T-helper 1 cell (primary cell): ENCODE data around the gene FBXO4.
"Not testable (repeated sequence)": the region's sequence is repeated elsewhere in the genome, so short reads cannot be mapped to it uniquely, and the experiment has no call there.

Experiments used
- DNase-seq, 5 donors: peaks; one replicate each; pipeline ENCODE4 v3.0.0-alpha.2; 2012 to 2020

The FBXO4 gene

DNA sequence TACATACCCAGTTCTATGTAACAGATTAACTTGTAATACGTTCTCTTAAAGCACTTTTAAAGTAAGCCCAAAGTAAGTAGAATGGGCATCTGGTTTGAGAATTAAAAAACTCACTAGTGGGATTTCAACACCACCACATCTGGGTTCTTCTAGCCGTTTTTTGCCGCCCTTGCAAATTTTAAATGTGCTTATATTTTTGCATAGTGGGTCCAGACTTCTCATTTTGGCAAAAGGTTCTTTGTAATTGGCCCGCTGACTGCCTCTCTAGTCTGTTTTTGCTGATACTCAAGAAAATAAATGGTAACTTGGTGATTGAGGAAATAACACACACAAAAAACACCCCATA lies 582 bp upstream of the FBXO4 start:
- no peak for DNase-seq

DNA sequence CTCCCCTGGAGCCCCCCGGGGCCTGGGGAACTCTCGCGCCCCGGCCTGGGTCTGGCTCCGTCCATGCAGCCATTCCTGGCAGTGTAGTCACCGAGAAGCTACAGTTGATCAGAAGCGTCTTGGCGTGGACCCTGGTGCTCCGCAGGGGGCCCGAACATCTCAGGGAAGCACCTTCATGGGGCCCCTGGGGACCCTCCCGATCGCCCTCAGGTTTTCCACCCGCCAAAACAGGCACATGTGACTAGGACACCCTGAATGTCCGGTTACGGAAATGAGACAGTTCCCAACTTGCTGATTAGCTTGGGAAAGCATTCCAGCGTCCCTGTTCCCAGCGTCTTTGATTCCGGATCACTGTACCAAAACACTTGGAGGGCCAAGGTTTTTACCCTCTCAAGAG lies 472 bp downstream of the FBXO4 start:
- peak in 3 of 5 donors; percentile 9 to 30 (median 11) for DNase-seq

DNA sequence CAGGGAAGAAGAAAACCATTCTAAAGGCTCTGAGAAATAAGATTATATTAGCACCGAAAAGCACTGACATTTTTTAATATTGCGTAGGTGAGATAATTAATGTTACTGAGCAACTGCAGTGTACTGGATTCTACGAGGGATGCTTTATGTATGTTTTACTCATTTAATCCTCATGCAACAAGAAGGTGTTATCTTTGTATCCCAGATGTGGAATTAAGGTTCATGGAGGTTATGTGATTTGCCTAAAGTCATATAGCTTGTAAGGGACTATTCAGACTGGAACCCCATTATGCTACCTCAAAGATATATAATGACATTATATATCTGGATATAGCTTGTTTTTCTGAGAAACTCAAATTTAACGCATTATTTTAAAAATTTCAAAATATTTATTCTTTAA lies 2.5 kb downstream of the FBXO4 start:
- DNase-seq = no peak

DNA sequence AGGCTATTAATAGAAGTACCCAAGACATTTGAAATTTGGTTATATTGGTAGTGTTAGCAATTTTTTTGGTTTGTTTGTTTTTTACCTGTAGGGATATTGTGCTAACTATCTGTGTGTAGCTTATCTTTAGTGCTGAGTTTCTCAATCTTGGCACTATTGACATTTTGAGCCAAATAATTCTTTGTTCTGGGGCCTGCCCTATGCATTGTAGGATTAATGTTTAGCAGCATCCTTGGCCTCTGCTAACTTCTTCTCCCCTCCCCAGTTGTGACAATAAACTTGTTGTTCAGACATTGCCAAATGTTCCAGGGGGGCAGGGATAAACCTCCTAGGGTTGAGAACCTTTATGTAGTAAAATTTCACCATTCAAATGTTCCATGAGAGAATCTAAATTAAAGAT lies 4.0 kb downstream of the FBXO4 start:
- no peak for DNase-seq

DNA sequence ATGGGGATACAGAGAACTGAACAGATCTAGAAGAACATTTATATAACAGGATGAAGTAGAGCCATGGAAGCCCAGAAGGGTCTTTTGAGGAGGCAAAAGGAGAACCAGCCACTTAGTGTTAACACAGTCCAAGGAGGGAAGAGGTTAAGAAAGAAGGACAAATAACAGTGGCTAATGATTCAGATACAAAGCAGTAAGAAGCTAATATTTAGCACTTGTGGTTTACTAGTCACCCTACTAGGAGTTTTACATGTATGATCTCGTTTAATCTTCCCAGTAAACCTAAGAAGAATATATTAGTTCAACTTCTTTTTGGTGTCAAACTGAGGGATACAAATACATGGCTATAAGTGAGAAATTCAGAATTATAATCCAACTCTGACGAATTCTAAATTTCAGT lies 7.7 kb downstream of the FBXO4 start:
- no peak for DNase-seq

DNA sequence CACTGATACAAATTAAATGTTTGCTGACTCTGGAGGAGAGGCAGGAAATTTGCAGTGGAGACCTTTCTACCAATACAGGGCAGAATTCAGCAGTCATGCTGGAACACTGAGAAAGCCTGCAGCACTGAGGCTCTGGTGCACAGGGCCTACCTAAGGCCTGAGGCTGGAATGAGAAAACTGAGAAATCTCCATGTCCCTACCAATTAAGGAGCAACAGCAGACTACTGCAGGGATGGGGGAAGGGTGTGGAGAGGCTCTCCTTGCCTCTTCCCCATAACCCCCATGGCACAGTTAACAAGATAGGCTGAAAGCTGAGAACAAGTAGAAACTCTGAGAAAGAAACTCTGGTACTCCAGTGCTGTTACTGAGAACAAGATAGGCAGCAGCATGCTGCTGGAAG lies 10.5 kb downstream of the FBXO4 start:
- no peak for DNase-seq

DNA sequence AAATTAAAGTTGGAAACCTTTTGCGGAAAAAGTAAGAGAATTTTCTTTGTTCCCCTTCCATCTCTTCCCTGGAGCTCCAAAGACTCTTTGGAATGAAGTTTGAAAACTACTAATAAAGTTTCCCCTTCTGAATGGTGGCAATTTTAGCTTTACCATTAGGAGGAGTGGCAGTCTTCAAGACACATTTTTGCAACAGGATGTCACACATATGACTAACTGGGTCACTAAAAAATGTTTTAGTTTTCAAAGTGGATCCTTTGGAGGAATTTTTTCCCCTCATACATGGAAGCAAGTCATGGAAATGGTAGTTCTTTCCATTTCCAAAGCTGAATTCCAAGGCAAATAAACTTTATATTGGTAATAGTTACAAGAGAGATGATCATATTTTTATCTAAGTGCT lies 15.6 kb downstream of the FBXO4 start:
- DNase-seq = no peak

DNA sequence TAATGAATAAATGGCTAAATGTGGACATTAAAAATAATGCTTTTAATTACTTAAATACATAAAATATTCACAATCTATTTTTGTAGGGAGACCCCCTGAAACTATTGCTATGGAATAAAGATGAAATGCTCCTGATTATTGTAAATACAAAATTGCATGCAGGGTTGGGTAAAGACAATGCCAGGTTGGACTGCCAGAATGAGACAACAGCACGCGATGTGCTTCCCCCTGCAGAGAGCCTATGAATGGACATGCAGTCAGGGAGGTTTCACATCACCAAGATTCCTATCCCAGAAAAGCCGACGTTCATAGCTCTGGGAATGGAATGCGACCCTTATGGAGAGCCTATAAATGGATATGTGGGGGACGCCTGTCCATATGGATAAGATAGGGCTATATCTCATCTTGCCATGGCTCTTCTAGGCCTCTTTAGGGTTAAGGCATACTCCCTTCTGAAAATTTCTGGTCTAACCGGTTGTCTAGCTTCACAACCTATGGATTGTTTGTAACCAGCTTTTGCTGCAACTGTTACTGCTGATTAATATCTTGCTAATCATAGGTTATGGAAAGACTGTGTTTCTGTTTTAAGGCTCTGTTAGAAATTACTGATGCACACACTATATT lies 20.4 kb downstream of the FBXO4 start:
- DNase-seq = not testable (repeated sequence)

DNA sequence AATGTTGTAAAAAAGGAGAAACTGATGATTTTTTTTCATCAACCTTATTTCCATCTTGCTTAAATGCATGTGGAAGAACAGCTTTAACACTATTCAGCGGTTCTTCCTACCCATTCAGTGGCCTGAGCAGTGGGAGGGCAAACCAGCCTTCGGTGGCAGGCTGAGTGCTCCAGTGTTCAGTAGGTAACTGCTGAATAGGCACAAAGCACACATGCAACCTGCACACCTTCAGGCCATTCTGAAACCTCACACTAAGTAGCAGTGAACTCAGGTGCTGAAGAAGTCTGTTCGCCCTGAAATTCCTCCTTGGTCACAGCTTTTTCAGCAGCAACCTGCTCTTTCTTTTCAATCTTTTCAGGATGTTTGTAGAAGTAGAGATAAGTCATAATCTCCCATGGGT lies 26.1 kb downstream of the FBXO4 start:
- no peak for DNase-seq

DNA sequence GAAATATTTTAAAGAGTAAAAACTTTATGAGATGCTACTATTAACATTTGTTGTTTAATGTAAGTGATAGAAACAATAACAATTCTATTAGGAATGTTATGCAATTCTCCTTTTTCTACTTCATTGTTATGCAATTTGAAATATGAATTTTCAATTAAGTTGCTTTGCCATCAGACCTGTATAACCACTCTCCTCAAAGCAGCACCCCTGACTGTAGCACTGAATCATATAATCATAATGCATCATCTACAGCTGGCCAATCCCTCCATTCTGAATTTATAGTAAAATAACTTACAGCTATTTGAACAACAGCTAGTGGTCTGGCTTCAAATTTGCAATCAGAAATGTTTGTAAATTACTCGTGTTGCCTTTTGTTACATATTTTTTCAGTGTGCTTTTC lies 29.2 kb downstream of the FBXO4 start:
- DNase-seq = no peak

DNA sequence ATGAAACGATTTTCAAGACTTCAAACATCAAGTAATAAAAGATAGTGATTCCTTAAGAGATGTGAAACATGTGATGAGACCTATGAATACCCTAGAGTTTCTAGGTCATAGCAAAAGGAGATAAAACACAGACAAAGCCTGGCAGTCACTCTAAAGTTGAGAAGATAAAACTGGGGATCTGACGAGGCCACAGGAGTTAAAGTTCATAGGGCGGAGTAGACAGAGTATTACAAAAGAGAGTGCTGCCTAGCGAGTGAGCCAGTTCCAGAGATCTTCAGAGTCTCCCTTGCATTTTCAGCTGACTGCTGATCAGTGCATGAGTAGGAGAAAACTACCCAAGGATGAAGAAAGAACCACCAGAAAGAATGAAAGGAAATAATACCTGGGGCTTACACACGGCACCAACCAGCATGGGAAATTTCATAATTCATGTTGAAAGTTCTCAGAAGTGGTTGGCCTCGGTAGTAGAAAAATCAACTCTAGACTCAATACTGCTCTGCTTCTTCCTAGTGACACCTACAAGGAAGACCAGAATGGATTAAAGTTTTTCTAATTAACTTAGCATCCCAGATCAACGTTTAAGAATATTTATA lies 30.4 kb downstream of the FBXO4 start:
- DNase-seq = no peak

DNA sequence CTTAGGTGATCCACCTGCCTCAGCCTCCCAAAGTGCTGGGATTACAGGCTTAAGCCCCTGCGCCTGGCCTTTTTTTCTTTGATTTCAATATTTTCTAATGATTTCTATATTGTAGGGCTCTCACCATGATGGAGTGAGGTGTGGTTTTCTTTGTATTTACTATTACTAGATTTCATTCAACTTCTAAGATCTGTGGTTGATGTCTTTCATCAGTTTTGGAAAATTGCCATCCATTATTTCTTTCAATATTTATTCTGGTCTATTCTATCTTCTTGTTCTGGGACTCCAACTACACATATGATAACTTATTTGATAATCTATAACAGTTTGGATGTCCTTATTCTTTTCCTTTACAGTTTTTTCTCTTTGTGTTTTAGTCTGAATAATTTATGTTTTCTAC lies 31.9 kb downstream of the FBXO4 start:
- no peak for DNase-seq

DNA sequence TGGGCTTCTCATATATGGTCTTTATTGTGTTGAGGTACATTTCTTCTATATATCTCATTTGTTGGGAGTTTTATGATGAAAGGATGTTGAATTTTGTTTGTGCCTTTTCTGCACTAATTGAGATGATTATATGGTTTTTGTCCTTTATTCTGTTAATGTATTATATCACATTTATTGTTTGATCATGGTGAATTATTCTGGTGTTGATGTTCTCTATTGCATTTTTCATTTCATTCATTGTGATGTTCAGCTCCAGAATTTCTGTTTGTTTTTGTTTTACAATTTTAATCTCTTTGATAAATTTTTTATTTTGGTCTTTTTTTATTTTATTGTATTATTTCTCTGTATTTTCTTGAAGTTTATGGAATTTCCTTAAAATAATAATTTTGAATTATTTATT lies 35.4 kb downstream of the FBXO4 start:
- no peak for DNase-seq

DNA sequence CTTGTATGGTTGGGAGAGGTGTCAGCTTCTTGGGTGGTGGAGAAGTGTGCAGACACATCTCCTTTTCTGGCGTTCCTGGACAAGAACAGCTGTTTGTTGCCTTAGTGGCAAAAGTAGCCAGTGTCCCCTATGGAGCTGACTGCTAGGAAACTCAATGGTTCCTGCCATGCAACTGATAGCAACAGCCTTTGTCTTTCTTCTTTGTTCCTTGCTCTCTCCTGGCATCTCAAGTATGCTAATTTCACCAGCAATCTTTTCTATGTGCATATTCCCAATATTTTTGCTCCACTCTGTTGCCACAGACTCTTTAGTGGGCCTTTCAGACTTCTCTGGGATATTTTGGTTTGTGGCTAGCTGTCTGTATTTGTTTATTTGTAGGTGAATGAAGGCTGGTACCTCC lies 36.7 kb downstream of the FBXO4 start:
- no peak for DNase-seq

DNA sequence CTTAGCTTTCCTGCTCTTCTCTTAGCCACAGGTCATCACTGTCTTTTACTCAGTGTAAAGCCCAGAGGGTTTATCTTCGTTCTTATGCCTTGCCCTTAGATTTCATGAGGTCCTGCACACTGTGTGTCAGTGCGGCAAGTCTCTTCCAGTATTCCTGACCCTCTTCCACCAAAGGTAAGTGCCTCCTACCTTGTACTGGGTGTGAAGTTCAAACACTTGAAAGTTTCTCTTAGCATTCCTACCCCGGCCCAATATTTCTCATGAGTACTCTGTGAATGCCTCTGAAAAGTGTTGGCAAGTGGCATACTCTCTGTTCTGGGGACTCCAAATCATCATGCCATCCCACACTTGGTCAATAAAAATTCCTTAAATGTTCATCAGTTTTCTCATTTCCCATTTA lies 37.4 kb downstream of the FBXO4 start:
- DNase-seq = no peak

DNA sequence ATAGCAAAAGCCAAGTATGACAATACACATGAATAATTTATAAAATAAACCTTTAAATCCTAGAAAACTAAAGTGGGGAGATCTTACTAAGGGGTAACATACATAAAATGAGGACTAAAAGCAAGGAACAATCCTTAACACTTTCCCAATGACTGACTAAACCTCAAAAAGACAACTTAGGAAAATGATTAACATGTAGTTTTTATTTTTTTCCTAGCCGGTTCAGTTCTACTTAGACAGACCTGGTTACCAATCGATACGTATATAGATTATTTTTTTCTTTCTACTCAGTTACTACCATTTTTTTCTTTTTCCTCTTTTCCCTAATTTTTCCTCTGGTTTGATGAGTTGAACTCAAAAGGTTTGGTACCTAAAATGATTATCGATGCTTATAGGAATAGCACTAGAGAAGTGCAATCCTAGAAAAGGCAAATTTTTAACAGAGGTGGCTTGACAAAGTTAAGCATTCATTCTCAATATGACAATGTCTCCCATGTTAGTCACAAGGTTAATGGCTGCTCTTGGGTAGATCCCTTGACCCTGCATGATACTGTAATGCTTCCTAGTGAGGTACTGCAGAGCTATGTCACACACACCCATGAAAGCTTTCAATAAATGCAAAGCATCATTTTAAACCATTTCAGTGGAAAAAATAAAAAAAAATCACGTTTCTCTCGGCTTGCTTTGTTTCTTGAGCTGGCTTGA lies 41.5 kb downstream of the FBXO4 start:
- DNase-seq = no peak

DNA sequence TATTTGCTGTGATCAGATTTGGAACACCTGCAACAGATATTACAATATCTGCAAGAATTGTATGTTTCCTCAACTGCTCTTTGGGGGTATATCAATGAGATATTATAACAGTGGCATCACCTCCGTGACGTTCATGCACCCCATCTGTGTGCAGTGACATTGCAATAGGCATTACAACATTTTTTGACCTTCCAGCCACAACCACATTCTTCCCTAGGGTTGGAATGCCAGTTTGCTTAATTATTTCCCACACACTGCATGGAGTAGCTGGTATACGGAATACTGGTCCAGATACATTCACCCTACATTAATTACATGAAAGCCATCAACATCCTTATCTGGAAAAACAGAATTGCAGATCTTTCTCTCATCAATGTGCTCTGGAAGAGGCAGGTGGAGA lies 42.3 kb downstream of the FBXO4 start:
- no peak for DNase-seq

DNA sequence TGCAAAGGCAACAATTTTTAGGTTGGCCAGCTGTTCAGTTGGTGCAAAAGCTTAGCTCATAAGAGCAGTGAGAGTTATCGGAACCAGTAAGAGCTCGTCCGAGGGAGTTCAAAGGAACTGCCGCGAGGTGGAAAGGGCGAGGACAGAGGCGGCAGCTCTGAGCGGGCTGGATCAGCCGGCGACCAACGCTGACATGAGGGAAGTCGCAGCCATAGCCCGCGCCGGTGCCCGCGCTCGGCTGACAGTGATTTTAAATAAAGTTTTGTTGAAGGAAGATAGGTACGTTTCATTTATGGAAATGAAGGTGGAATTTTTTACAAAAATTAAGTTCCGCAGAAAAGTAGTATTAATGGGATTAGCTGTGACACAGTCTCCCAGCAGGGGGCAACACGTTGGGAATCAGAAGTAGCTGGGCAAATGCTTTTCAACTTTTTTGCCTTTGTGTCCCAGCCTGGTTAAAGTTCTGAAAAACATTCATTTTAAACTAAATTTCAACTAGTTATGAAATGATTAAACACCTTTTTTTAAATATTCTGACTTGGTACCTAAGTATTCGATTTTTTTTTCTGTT lies 43.2 kb downstream of the FBXO4 start:
- no peak for DNase-seq

DNA sequence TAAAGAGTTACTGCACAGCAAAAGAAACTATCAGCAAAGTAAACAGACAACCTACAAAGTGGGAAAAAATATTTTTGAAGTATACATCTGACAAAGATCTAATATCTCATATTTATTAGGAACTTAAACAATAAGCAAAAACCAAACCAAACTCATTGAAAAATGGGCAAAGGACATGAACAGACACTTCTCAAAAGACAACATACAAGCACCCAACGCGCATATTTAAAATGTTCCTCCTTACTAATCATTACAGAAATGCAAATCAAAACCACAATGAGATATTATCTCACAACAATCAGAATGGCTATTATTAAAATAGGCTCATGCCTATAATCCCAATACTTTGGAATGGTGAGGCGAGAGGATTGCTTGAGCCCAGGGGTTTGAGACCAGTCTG lies 48.0 kb downstream of the FBXO4 start:
- no peak for DNase-seq

DNA sequence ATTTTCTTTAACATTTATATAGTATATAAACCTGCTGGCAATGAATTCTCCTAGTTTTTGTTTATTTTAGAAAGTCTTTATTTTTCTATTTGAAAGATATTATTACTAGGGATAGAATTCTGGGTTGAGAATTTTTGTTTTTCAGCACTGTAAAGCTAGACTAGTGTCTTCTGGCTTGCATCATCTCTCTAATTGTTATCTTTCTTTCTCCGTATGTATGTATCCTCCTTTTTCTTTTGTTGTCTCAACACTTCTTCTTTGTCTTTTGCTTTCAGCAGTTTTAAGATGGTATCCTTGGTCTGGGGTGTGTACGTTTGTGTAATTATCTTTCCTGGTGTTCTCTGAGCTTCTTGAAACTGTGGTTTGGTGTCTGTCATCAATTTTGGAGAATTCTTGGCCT lies 48.8 kb downstream of the FBXO4 start:
- DNase-seq = no peak

DNA sequence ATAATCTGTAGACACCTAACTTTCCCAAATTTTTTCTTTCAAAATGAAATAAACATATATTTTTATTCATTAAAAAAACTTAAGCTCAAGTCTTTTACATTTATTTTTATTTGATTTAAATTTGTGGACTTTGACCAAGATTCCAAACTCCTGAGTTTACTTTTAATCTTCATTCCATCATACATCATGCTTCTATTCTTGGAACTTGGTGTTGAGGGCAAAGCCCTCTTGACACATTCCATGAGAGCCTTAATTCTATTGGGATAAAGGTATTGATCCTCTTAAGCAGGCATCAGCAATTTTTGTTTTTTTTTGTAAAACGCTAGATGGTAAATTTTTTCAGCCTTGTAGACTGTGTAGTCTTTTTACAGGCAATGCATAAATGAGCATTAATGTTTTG lies 53.6 kb downstream of the FBXO4 start:
- no peak for DNase-seq

DNA sequence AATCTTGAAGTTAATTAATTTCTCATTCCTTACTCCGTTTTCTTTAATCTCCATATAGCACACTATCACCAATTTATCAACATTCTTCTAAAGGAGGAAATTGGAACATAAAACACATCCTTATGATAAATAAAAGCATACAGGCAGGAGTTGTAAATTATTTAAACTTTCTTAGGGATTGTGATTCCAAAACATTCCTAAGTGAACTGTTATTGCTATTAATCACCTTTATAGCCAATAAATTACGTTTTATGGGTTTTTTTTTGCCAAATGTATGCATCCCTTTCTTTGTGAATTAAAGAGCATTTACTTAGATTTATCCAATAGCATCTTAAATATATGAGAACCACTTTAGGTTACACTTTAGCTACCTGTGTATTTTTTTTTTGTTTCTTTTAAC lies 55.3 kb downstream of the FBXO4 start:
- DNase-seq = no peak

DNA sequence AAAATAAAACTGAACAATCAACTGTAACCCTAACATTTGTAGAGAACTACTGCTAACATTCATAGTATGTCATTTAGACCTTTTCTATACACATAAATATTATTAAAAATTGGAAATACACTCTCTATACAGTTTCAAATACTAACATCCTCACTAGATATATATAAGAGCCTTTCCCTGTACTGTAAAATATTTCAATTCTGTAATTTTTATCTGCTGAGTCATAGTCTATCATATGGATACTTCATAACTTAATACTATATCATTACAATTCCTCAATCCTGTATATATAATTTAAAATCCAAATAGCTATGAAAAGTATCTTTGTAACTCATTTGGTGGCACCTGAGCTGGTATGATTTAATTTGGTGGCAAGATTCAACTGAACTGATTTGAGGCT lies 55.8 kb downstream of the FBXO4 start:
- DNase-seq = no peak

DNA sequence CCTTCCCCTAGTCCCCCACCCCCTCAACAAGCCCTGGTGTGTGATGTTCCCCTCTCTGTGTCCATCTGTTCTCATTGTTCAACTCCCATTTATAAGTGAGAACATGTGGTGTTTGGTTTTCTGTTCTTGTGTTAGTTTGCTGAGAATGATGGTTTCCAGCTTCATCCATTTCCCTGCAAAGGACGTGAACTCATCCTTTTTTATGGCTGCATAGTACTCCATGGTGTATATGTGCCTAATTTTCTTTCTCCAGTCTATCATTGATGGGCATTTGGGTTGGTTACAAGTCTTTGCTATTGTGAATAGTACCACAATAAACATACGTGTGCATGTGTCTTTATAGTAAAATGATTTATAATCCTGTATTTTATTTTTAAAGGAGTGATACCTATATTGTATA lies 57.8 kb downstream of the FBXO4 start:
- DNase-seq = not testable (repeated sequence)
